ENCODE measurements around the gene DHX36. TPM values are rescaled to one million over a fixed set of nuclear protein-coding genes. Genes with fewer than 3 reads are reported as not detected.

The DHX36 gene
- total RNA-seq, 2 experiments from 2014 or later: 56.3 to 74.6 TPM

GRCh38 chr3:154280161-154280560 is 44.1 kb downstream of the DHX36 start:
- CTCF ChIA-PET: interaction anchor here (0.5 to 1.3 kb wide), 3 partner anchors 12 to 1237 kb away, joined by 3 to 4 read pairs (median 3); no protein-coding TSS in a partner anchor
- H3K36me3 Mint-ChIP-seq (ENCODE audit: low read depth): peaks cover 63% of the 10 kb centered on the region
- DNase-seq (no peak), ATAC-seq (no peak)
- no peak overlapping the region for H3K27ac Mint-ChIP-seq
- no peaks in the 10 kb centered on the region for H3K4me1 Mint-ChIP-seq
- no peaks in the 10 kb centered on the region for H3K9me3 Mint-ChIP-seq (ENCODE audit: low read depth)
- POLR2A ChIA-PET: no interaction called here
- no peaks in the 10 kb centered on the region for H3K27me3 Mint-ChIP-seq
- no peak overlapping the region for H3K4me3 Mint-ChIP-seq
- intact Hi-C loops (cut with DNase I, micrococcal nuclease): loop anchor here in 1 of 2 experiments (10.0 kb wide), 1 partner anchor 1635 kb away; no protein-coding TSS in a partner anchor

- intact Hi-C loops (cut with DNase I, micrococcal nuclease): no loop called here
- POLR2A ChIA-PET: no interaction called here
- no peak overlapping the region for H3K4me3 Mint-ChIP-seq
These were observed 48.3 kb downstream of the DHX36 start for GRCh38 chr3:154275965-154276364.

GRCh38 chr3:154275292-154275691 is 49.0 kb downstream of the DHX36 start:
- Mint-ChIP-seq H3K27ac (no peak overlapping the region), H3K36me3 (ENCODE audit: low read depth) (peaks cover 61% of the 10 kb centered on the region), H3K27me3 (no peaks in the 10 kb centered on the region), H3K9me3 (ENCODE audit: low read depth) (no peaks in the 10 kb centered on the region), H3K4me1 (no peaks in the 10 kb centered on the region), H3K4me3 (no peak overlapping the region)
- ChIA-PET CTCF (no interaction called here), POLR2A (no interaction called here)
- ATAC-seq (no peak), DNase-seq (no peak)
- intact Hi-C loops (cut with DNase I, micrococcal nuclease): no loop called here

More at GRCh38 chr3:154275965-154276364, 48.3 kb downstream of the DHX36 start:
- no peaks in the 10 kb centered on the region for H3K27me3 Mint-ChIP-seq
- CTCF ChIA-PET: no interaction called here
- H3K27ac Mint-ChIP-seq: no peak overlapping the region
- peaks cover 63% of the 10 kb centered on the region for H3K36me3 Mint-ChIP-seq (ENCODE audit: low read depth)
- DNase-seq (no peak), ATAC-seq (no peak)
- no peaks in the 10 kb centered on the region for H3K4me1 Mint-ChIP-seq
- no peaks in the 10 kb centered on the region for H3K9me3 Mint-ChIP-seq (ENCODE audit: low read depth)

- H3K27ac Mint-ChIP-seq: no peak overlapping the region
- ChIA-PET CTCF (no interaction called here), POLR2A (no interaction called here)
- no peaks in the 10 kb centered on the region for H3K4me1 Mint-ChIP-seq
- H3K9me3 Mint-ChIP-seq (ENCODE audit: low read depth): no peaks in the 10 kb centered on the region
- no peak overlapping the region for H3K4me3 Mint-ChIP-seq
- intact Hi-C loops (cut with DNase I, micrococcal nuclease): loop anchor here in 1 of 2 experiments (5.0 kb wide), 1 partner anchor 43 kb away; no protein-coding TSS in a partner anchor
- peaks cover 64% of the 10 kb centered on the region for H3K36me3 Mint-ChIP-seq (ENCODE audit: low read depth)
- H3K27me3 Mint-ChIP-seq: no peaks in the 10 kb centered on the region
- no peak for DNase-seq
- no peak for ATAC-seq
These were observed 49.9 kb downstream of the DHX36 start for GRCh38 chr3:154274348-154274747.

GRCh38 chr3:154273381-154273780 is 50.9 kb downstream of the DHX36 start:
- Mint-ChIP-seq H3K9me3 (ENCODE audit: low read depth) (peaks cover 3% of the 10 kb centered on the region), H3K27ac (no peak overlapping the region), H3K4me1 (no peaks in the 10 kb centered on the region), H3K4me3 (no peak overlapping the region), H3K36me3 (ENCODE audit: low read depth) (peaks cover 65% of the 10 kb centered on the region), H3K27me3 (no peaks in the 10 kb centered on the region)
- intact Hi-C loops (cut with DNase I, micrococcal nuclease): loop anchor here in 1 of 2 experiments (5.0 kb wide), 1 partner anchor 44 kb away; no protein-coding TSS in a partner anchor
- CTCF ChIA-PET: no interaction called here
- ATAC-seq (no peak), DNase-seq (no peak)
- POLR2A ChIA-PET: no interaction called here

- intact Hi-C loops (cut with DNase I, micrococcal nuclease): loop anchor here in 1 of 2 experiments (5.0 kb wide), 1 partner anchor 1227 kb away; no protein-coding TSS in a partner anchor
These were observed 69.8 kb downstream of the DHX36 start for GRCh38 chr3:154254527-154254926.

GRCh38 chr3:154252759-154253638 is 71.3 kb downstream of the DHX36 start:
- no peaks in the 10 kb centered on the region for H3K27me3 Mint-ChIP-seq
- H3K27ac Mint-ChIP-seq: no peak overlapping the region
- H3K4me1 Mint-ChIP-seq: no peaks in the 10 kb centered on the region
- intact Hi-C loops (cut with DNase I, micrococcal nuclease): loop anchor here (1.0 to 5.0 kb wide), 5 partner anchors 157 to 1226 kb away; no protein-coding TSS in a partner anchor
- H3K9me3 Mint-ChIP-seq (ENCODE audit: low read depth): no peaks in the 10 kb centered on the region
- ChIA-PET POLR2A (no interaction called here), CTCF (interaction anchor here (0.6 to 2.3 kb wide), 24 partner anchors 8 to 264 kb away, joined by 3 to 16 read pairs (median 3); partner anchors contain the start of gene ARHGEF26)
- ATAC-seq: peak; percentile 82
- peak; percentile 86 for DNase-seq
- peaks cover 44% of the 10 kb centered on the region for H3K36me3 Mint-ChIP-seq (ENCODE audit: low read depth)
- no peak overlapping the region for H3K4me3 Mint-ChIP-seq

More at GRCh38 chr3:154254527-154254926, 69.8 kb downstream of the DHX36 start:
- ATAC-seq (no peak), DNase-seq (no peak)
- ChIA-PET POLR2A (no interaction called here), CTCF (interaction anchor here (1.3 to 2.2 kb wide), 3 partner anchors 11 to 134 kb away, joined by 3 to 6 read pairs (median 4); partner anchors contain the start of gene ARHGEF26)
- H3K36me3 Mint-ChIP-seq (ENCODE audit: low read depth): peaks cover 51% of the 10 kb centered on the region
- H3K4me3 Mint-ChIP-seq: no peak overlapping the region
- no peaks in the 10 kb centered on the region for H3K9me3 Mint-ChIP-seq (ENCODE audit: low read depth)
- H3K4me1 Mint-ChIP-seq: no peaks in the 10 kb centered on the region
- no peaks in the 10 kb centered on the region for H3K27me3 Mint-ChIP-seq
- H3K27ac Mint-ChIP-seq: no peak overlapping the region

GRCh38 chr3:154251610-154252009 is 72.7 kb downstream of the DHX36 start:
- Mint-ChIP-seq H3K4me3 (no peak overlapping the region), H3K27me3 (no peaks in the 10 kb centered on the region), H3K27ac (no peak overlapping the region), H3K4me1 (no peaks in the 10 kb centered on the region), H3K36me3 (ENCODE audit: low read depth) (peaks cover 44% of the 10 kb centered on the region), H3K9me3 (ENCODE audit: low read depth) (no peaks in the 10 kb centered on the region)
- CTCF ChIA-PET: interaction anchor here (1.2 kb wide), 1 partner anchor 15 kb away, joined by 3 read pairs; no protein-coding TSS in a partner anchor
- POLR2A ChIA-PET: no interaction called here
- intact Hi-C loops (cut with DNase I, micrococcal nuclease): loop anchor here (2.0 to 5.0 kb wide), 3 partner anchors 211 to 1224 kb away; no protein-coding TSS in a partner anchor
- DNase-seq (no peak), ATAC-seq (no peak)

- ATAC-seq: no peak
- ChIA-PET POLR2A (no interaction called here), CTCF (no interaction called here)
- intact Hi-C loops (cut with DNase I, micrococcal nuclease): loop anchor here in 1 of 2 experiments (5.0 kb wide), 1 partner anchor 1223 kb away; no protein-coding TSS in a partner anchor
- Mint-ChIP-seq H3K27me3 (no peaks in the 10 kb centered on the region), H3K27ac (no peak overlapping the region), H3K4me3 (no peak overlapping the region), H3K4me1 (no peaks in the 10 kb centered on the region), H3K36me3 (ENCODE audit: low read depth) (peaks cover 45% of the 10 kb centered on the region), H3K9me3 (ENCODE audit: low read depth) (no peaks in the 10 kb centered on the region)
- DNase-seq: no peak
These were observed 74.0 kb downstream of the DHX36 start for GRCh38 chr3:154250291-154250690.

- ATAC-seq: no peak
- Mint-ChIP-seq H3K36me3 (ENCODE audit: low read depth) (peaks cover 40% of the 10 kb centered on the region), H3K4me3 (no peak overlapping the region), H3K9me3 (ENCODE audit: low read depth) (no peaks in the 10 kb centered on the region), H3K27me3 (no peaks in the 10 kb centered on the region), H3K27ac (no peak overlapping the region), H3K4me1 (peaks cover 3% of the 10 kb centered on the region)
- CTCF ChIA-PET: interaction anchor here (0.7 kb wide), 1 partner anchor 349 kb away, joined by 3 read pairs; no protein-coding TSS in a partner anchor
- POLR2A ChIA-PET: no interaction called here
- intact Hi-C loops (cut with DNase I, micrococcal nuclease): no loop called here
- no peak for DNase-seq
These were observed 76.4 kb downstream of the DHX36 start for GRCh38 chr3:154247806-154248415.

GRCh38 chr3:154244644-154245043 is 79.6 kb downstream of the DHX36 start:
- intact Hi-C loops (cut with DNase I, micrococcal nuclease): no loop called here
- no peak overlapping the region for H3K27ac Mint-ChIP-seq
- CTCF ChIA-PET: interaction anchor here (0.8 to 2.4 kb wide), 2 partner anchors 9 to 11 kb away, joined by 3 to 6 read pairs; no protein-coding TSS in a partner anchor

More at GRCh38 chr3:154244644-154245043, 79.6 kb downstream of the DHX36 start:
- POLR2A ChIA-PET: no interaction called here
- Mint-ChIP-seq H3K4me1 (peaks cover 3% of the 10 kb centered on the region), H3K27me3 (peaks cover under 1% of the 10 kb centered on the region), H3K9me3 (ENCODE audit: low read depth) (no peaks in the 10 kb centered on the region), H3K4me3 (no peak overlapping the region), H3K36me3 (ENCODE audit: low read depth) (peaks cover 21% of the 10 kb centered on the region)
- DNase-seq: no peak
- no peak for ATAC-seq

Measured in activated CD4-positive, alpha-beta T cell treated with anti-CD3 and anti-CD28 coated beads for 36 hours (primary cell).